IMR-90 (cell line): ENCODE data around the gene DBNDD1. TPM values are rescaled to one million over a fixed set of nuclear protein-coding genes. Genes with fewer than 3 reads are reported as not detected.
A peak's percentile ranks its signal among the peaks of the same experiment; 100 is the strongest.

Experiments
- ATAC-seq: fragments of 200-7000 bp; cut with Tn5 transposase; 2 replicates; pipeline ENCODE4 v1.9.1; 2020; ENCODE audit warnings: low read depth, mild to moderate bottlenecking, moderate library complexity
- BruUV-seq: library from RNA; stranded (reverse); fragments of 400-500 nt; replicated peaks from 2 replicates; lab custom pipeline; 2021; lab: Mats Ljungman, UMichigan
- CTCF ChIA-PET: fragments of 300-600 bp; formaldehyde crosslinking; extraction: SDS; loops from one replicate; lab custom pipeline; 2021; ENCODE audit warnings: antibody characterized with exemption; lab: Yijun Ruan, JAX
- POLR2A ChIA-PET: fragments of 300-600 bp; sonication (Branson Sonifier 250); formaldehyde crosslinking; loops from one replicate; lab custom pipeline; 2022; ENCODE audit warnings: antibody characterized with exemption; ENCODE audit not compliant: unreplicated experiment; lab: Charles Lee
- DNase-seq: peaks from one replicate; pipeline ENCODE4 v3.0.0; 2013
- H2AFZ ChIP-seq: replicated peaks from 2 replicates; pipeline ENCODE3; 2013; ENCODE audit warnings: low read length, mild to moderate bottlenecking; ENCODE audit not compliant: poor library complexity
- H2AK5ac ChIP-seq: 2 replicates; pipeline ENCODE4 v1.6.1; 2013; ENCODE audit warnings: low read depth, low read length, inconsistent platforms
- H2AK9ac ChIP-seq: replicated peaks from 2 replicates; pipeline ENCODE3; 2013; ENCODE audit warnings: mild to moderate bottlenecking, low read depth, low read length, moderate library complexity; ENCODE audit not compliant: poor library complexity
- H2BK120ac ChIP-seq: 2 replicates; pipeline ENCODE4 v1.6.1; 2013; ENCODE audit warnings: low read depth, low read length, inconsistent platforms
- H2BK15ac ChIP-seq: 3 replicates; pipeline ENCODE4 v1.6.1; 2013; ENCODE audit warnings: low read depth, low read length, inconsistent platforms
- H2BK20ac ChIP-seq: 2 replicates; pipeline ENCODE4 v1.6.1; 2013; ENCODE audit warnings: low read depth, mild to moderate bottlenecking, inconsistent platforms, low read length, moderate library complexity
- H2BK5ac ChIP-seq: 2 replicates; pipeline ENCODE4 v1.6.1; 2013; ENCODE audit warnings: mild to moderate bottlenecking, low read depth, low read length, inconsistent platforms; ENCODE audit not compliant: poor library complexity, severe bottlenecking
- H3K14ac ChIP-seq: replicated peaks from 2 replicates; pipeline ENCODE4 v1.6.1; 2013; ENCODE audit warnings: low read depth, low read length, inconsistent platforms
- H3K18ac ChIP-seq: 2 replicates; pipeline ENCODE4 v1.6.1; 2013; ENCODE audit warnings: low read depth, low read length, control low read depth
- H3K23ac ChIP-seq: 2 replicates; pipeline ENCODE4 v1.6.1; 2013; ENCODE audit warnings: low read depth, low read length, inconsistent platforms
- H3K27ac ChIP-seq: 2 replicates; pipeline ENCODE4 v1.5.1; 2013; ENCODE audit warnings: mild to moderate bottlenecking, control low read depth, low read length; ENCODE audit not compliant: insufficient read depth
- H3K27me3 ChIP-seq: 2 replicates; pipeline ENCODE4 v1.6.1; 2013; ENCODE audit warnings: low read length; ENCODE audit not compliant: control insufficient read depth, insufficient read depth
- H3K36me3 ChIP-seq: 2 replicates; pipeline ENCODE4 v1.6.1; 2013; ENCODE audit warnings: low read length, mixed read lengths; ENCODE audit not compliant: control insufficient read depth, insufficient read depth
- H3K4ac ChIP-seq: 2 replicates; pipeline ENCODE4 v1.6.1; 2013; ENCODE audit warnings: low read depth, low read length, inconsistent platforms
- H3K4me1 ChIP-seq: 2 replicates; pipeline ENCODE4 v1.6.1; 2013; ENCODE audit warnings: low read length, mixed read lengths; ENCODE audit not compliant: control insufficient read depth, insufficient read depth
- H3K4me2 ChIP-seq: 2 replicates; pipeline ENCODE4 v1.6.1; 2013; ENCODE audit warnings: low read depth, mild to moderate bottlenecking, control low read depth, low read length, moderate library complexity
- H3K4me3 ChIP-seq: 2 replicates; pipeline ENCODE4 v1.5.1; 2013; ENCODE audit warnings: low read depth, mild to moderate bottlenecking, control low read depth, low read length, moderate library complexity; ENCODE audit not compliant: insufficient read depth
- H3K56ac ChIP-seq: 2 replicates; pipeline ENCODE4 v1.6.1; 2013; ENCODE audit warnings: low read length, inconsistent platforms; ENCODE audit not compliant: insufficient read depth; ENCODE audit errors: extremely low read depth
- H3K79me1 ChIP-seq, 2 experiments: 2 replicates each; pipeline ENCODE4 v1.6.1; 2013; ENCODE audit warnings: low read length in 2 of 2, inconsistent platforms in 1 of 2, low read depth in 1 of 2
- H3K9ac ChIP-seq: 2 replicates; pipeline ENCODE4 v1.6.1; 2013; ENCODE audit warnings: low read depth, low read length, control low read depth
- H3K9me1 ChIP-seq: 2 replicates; pipeline ENCODE4 v1.6.1; 2013; ENCODE audit warnings: low read length, inconsistent platforms; ENCODE audit not compliant: insufficient read depth
- H3K9me3 ChIP-seq: 2 replicates; pipeline ENCODE4 v1.6.1; 2013; ENCODE audit warnings: low read length; ENCODE audit not compliant: control insufficient read depth, insufficient read depth
- H4K20me1 ChIP-seq: 2 replicates; pipeline ENCODE4 v1.6.1; 2013; ENCODE audit warnings: low read length, inconsistent platforms; ENCODE audit not compliant: insufficient read depth
- H4K5ac ChIP-seq: 2 replicates; pipeline ENCODE4 v1.6.1; 2013; ENCODE audit warnings: mild to moderate bottlenecking, low read depth, low read length, control low read depth
- H4K8ac ChIP-seq, 2 experiments: 2 replicates each; pipeline ENCODE4 v1.6.1; 2013; ENCODE audit warnings: low read depth in 2 of 2, low read length in 2 of 2, control low read depth in 1 of 2, inconsistent platforms in 1 of 2
- H4K91ac ChIP-seq: 2 replicates; pipeline ENCODE4 v1.6.1; 2013; ENCODE audit warnings: low read depth, low read length, inconsistent platforms; ENCODE audit not compliant: insufficient read depth
- BHLHE40 ChIP-seq: fragments of 150-350 bp; IDR thresholded peaks from 2 replicates; pipeline ENCODE4 v1.6.1; 2016; ENCODE audit warnings: mild to moderate bottlenecking, low read depth, low read length
- CEBPB ChIP-seq: IDR thresholded peaks from 2 replicates; pipeline ENCODE4 v1.6.1; 2012; ENCODE audit warnings: low read depth, low read length, improper control_type of control experiment
- CHD1 ChIP-seq: IDR thresholded peaks from 2 replicates; pipeline ENCODE4 v1.6.1; 2012; ENCODE audit warnings: low read depth, low read length, improper control_type of control experiment
- CTCF ChIP-seq: conservative IDR thresholded peaks from 2 replicates; pipeline ENCODE4 v1.5.1; 2012; ENCODE audit warnings: mild to moderate bottlenecking, low read depth, low read length, improper control_type of control experiment
- ELK1 ChIP-seq: fragments of 150-350 bp; IDR thresholded peaks from 2 replicates; pipeline ENCODE4 v1.6.1; 2016; ENCODE audit warnings: low read depth, mild to moderate bottlenecking, low read length, moderate library complexity, borderline replicate concordance
- FOS ChIP-seq: fragments of 150-350 bp; IDR thresholded peaks from 2 replicates; pipeline ENCODE4 v1.6.1; 2016; ENCODE audit warnings: low read depth, low read length
- MAFK ChIP-seq: IDR thresholded peaks from 2 replicates; pipeline ENCODE4 v1.6.1; 2012; ENCODE audit warnings: low read depth, low read length, improper control_type of control experiment
- MAZ ChIP-seq: IDR thresholded peaks from 2 replicates; pipeline ENCODE4 v1.6.1; 2012; ENCODE audit warnings: low read depth, mild to moderate bottlenecking, low read length, improper control_type of control experiment, moderate library complexity, borderline replicate concordance
- MXI1 ChIP-seq: IDR thresholded peaks from 2 replicates; pipeline ENCODE4 v1.6.1; 2012; ENCODE audit warnings: low read depth, mild to moderate bottlenecking, low read length, moderate library complexity, borderline replicate concordance
- NFE2L2 ChIP-seq: fragments of 150-350 bp; IDR thresholded peaks from 2 replicates; pipeline ENCODE4 v1.6.1; 2016; ENCODE audit warnings: low read depth, mild to moderate bottlenecking, low read length
- POLR2A ChIP-seq: IDR thresholded peaks from 2 replicates; pipeline ENCODE4 v1.6.1; 2012; ENCODE audit warnings: mild to moderate bottlenecking, low read depth, low read length
- RAD21 ChIP-seq: IDR thresholded peaks from 2 replicates; pipeline ENCODE4 v1.6.1; 2012; ENCODE audit warnings: low read length, improper control_type of control experiment
- RCOR1 ChIP-seq: IDR thresholded peaks from 2 replicates; pipeline ENCODE4 v1.6.1; 2012; ENCODE audit warnings: mild to moderate bottlenecking, low read length, improper control_type of control experiment; ENCODE audit not compliant: insufficient replicate concordance
- RFX5 ChIP-seq: IDR thresholded peaks from 2 replicates; pipeline ENCODE4 v1.8.0; 2012; ENCODE audit warnings: low read depth, mild to moderate bottlenecking, low read length, moderate library complexity
- SMC3 ChIP-seq: fragments of 150-350 bp; IDR thresholded peaks from 2 replicates; pipeline ENCODE4 v1.6.1; 2016; ENCODE audit warnings: low read depth, mild to moderate bottlenecking, antibody characterized with exemption, low read length, moderate library complexity
- USF2 ChIP-seq: fragments of 150-350 bp; IDR thresholded peaks from 2 replicates; pipeline ENCODE4 v1.6.1; 2017; ENCODE audit warnings: mild to moderate bottlenecking, antibody characterized with exemption, low read length, low read depth
- WGBS, 2 experiments: methylation state at CpG; one replicate each; pipeline versions ENCODE4 v1.1.5 to v1.1.7; 2013; ENCODE audit warnings: missing lambda C conversion rate in 2 of 2; ENCODE audit not compliant: insufficient read length in 1 of 2; ENCODE audit errors: extremely low coverage in 2 of 2; 5-methylcytosine and 5-hydroxymethylcytosine counted together
- dilution Hi-C: fragments of 300-500 bp; cut with HindIII; formaldehyde crosslinking; loops from one replicate; pipeline ENCODE4 v1.14.3; 2018; ENCODE audit warnings: low sequenced_read_pairs; ENCODE audit not compliant: unreplicated experiment
- in situ Hi-C: fragments of 300-500 bp; cut with MboI; formaldehyde crosslinking; loops from 3 replicates; pipeline ENCODE4 v1.14.3; 2019; ENCODE audit warnings: low sequenced_read_pairs, inconsistent platforms, mixed read lengths
- intact Hi-C: fragments of 100-400 bp; cut with micrococcal nuclease; formaldehyde crosslinking; loops from 2 replicates; pipeline ENCODE4 v1.10.0; 2022
- polyA plus RNA-seq, 3 experiments: library from polyadenylated mRNA; depleted of rRNA; stranded (reverse); fragments of >200 nt; gene quantifications; 2 replicates each; pipeline ENCODE4 v1.2.3, GENCODE V29; 2012; ENCODE audit warnings: low replicate concordance in 1 of 3
- total RNA-seq: library from RNA; depleted of rRNA; stranded (reverse); fragments of >200 nt; gene quantifications from 2 replicates; pipeline ENCODE4 v1.2.3, GENCODE V29; 2012

The DBNDD1 gene
- total and polyA plus RNA-seq, 2 of the 4 experiments (the other 2 are of a cell fraction): 3.4 to 23.0 TPM

- Histone ChIP-seq H3K9me1 (0 out of 2 replicates have a peak, but pooled peaks cover 3% of the 10 kb centered on the region), H2AK9ac (no peak overlapping the region), H2AFZ (no peak overlapping the region), H3K4me2 (no peak overlapping the region), H4K20me1 (peaks cover 28% of the 10 kb centered on the region), H2BK5ac (peak overlapping the region; percentile 95), H3K9ac (no peak overlapping the region), H3K4me3 (no peak overlapping the region), H3K4ac (no peak overlapping the region), H2BK20ac (no peak overlapping the region), H3K14ac (no peak overlapping the region), H3K27ac (peak overlapping the region; percentile 83; the same call in 1 of the 2 replicates), H3K4me1 (no peaks in the 10 kb centered on the region), H3K23ac (no peak overlapping the region), H4K5ac (no peak overlapping the region), H3K36me3 (peaks cover 47% of the 10 kb centered on the region), H2AK5ac (no peak overlapping the region), H2BK15ac (no peak overlapping the region), H4K8ac (no peak overlapping the region), H3K56ac (no peak overlapping the region), H3K79me1 (peaks cover 9 to 18% of the 10 kb centered on the region in 2 experiments; a peak in 3 of 4 replicates), H3K27me3 (no peaks in the 10 kb centered on the region), H2BK120ac (no peak overlapping the region), H4K91ac (no peak overlapping the region), H3K9me3 (peaks cover 21% of the 10 kb centered on the region), H3K18ac (no peak overlapping the region)
- no peak for TF ChIP-seq MAFK
- no peak for TF ChIP-seq MAZ
- TF ChIP-seq CHD1: no peak
- TF ChIP-seq RCOR1: no peak
- TF ChIP-seq CTCF: no peak
- no peak for TF ChIP-seq FOS
- no peak for TF ChIP-seq NFE2L2
- no peak for TF ChIP-seq USF2
- no peak for TF ChIP-seq ELK1
- no peak for TF ChIP-seq POLR2A
- TF ChIP-seq RAD21: no peak
- TF ChIP-seq RFX5: no peak
- TF ChIP-seq SMC3: no peak
- no peak for TF ChIP-seq CEBPB
- TF ChIP-seq BHLHE40: no peak
- TF ChIP-seq MXI1: no peak
- intact Hi-C loops: no loop called here
- BruUV-seq: no TSS peak
- dilution Hi-C loops: no loop called here
- WGBS, 2 experiments: 86% methylated on average over 5 of the region's 7 CpGs; no CpG with 5 or more reads in 1 of the 2 experiments
- DNase-seq: no peak
- POLR2A ChIA-PET: no interaction called here
- CTCF ChIA-PET: no interaction called here
- no peak for ATAC-seq
- in situ Hi-C loops: no loop called here
Observed at GRCh38 chr16:89993971-89994370, 25.3 kb downstream of the DBNDD1 start.
